HG03558 (cell line): ENCODE results near the gene UVRAG.

Experiments
- ATAC-seq: cut with Tn5 transposase; IDR thresholded peaks from one replicate; pipeline ENCODE4 v1.9.1; 2021; ENCODE audit warnings: moderate number of reproducible peaks; ENCODE audit not compliant: unreplicated experiment; ENCODE audit errors: extremely low read depth

UVRAG gene

GRCh38 chr11:76131142-76131541 is 316.1 kb downstream of the UVRAG start:
- ATAC-seq, result no peak

- ATAC-seq, result no peak
Observed at GRCh38 chr11:76131671-76132631, 316.9 kb downstream of the UVRAG start.

GRCh38 chr11:76134239-76134638 is 319.2 kb downstream of the UVRAG start:
- no peak for ATAC-seq

GRCh38 chr11:76135491-76135890 is 320.5 kb downstream of the UVRAG start:
- no peak for ATAC-seq

GRCh38 chr11:76139314-76139713 is 324.3 kb downstream of the UVRAG start:
- no peak for ATAC-seq

GRCh38 chr11:76140912-76141574 is 326.0 kb downstream of the UVRAG start:
- no peak for ATAC-seq

GRCh38 chr11:76141901-76142588 is 327.0 kb downstream of the UVRAG start:
- ATAC-seq, result no peak

- no peak for ATAC-seq
Observed at GRCh38 chr11:76143274-76143673, 328.3 kb downstream of the UVRAG start.

GRCh38 chr11:76147106-76147740 is 332.2 kb downstream of the UVRAG start:
- ATAC-seq, result no peak

- ATAC-seq, result no peak
Observed at GRCh38 chr11:76148231-76148630, 333.2 kb downstream of the UVRAG start.

GRCh38 chr11:76148941-76149613 is 334.1 kb downstream of the UVRAG start:
- no peak for ATAC-seq

GRCh38 chr11:76149713-76150112 is 334.7 kb downstream of the UVRAG start:
- ATAC-seq, result no peak

GRCh38 chr11:76150141-76150540 is 335.1 kb downstream of the UVRAG start:
- ATAC-seq, result no peak

GRCh38 chr11:76151556-76152085 is 336.6 kb downstream of the UVRAG start:
- ATAC-seq, result no peak

- peak; percentile 46 for ATAC-seq
Observed at GRCh38 chr11:76152086-76152681, 337.2 kb downstream of the UVRAG start.

- no peak for ATAC-seq
Observed at GRCh38 chr11:76152741-76153570, 337.9 kb downstream of the UVRAG start.

GRCh38 chr11:76153571-76153923 is 338.5 kb downstream of the UVRAG start:
- no peak for ATAC-seq

- ATAC-seq, result no peak
Observed at GRCh38 chr11:76155500-76156227, 340.7 kb downstream of the UVRAG start.
